Activated T-helper 1 cell treated with Interleukin-2 at 50 U/mL for 16 hours (primary cell): ENCODE measurements around the gene GPX3.

ENCODE experiments used
- DNase-seq: peaks from one replicate; pipeline ENCODE4 v3.0.0-alpha.2; 2020; ENCODE audit warnings: low read depth

GPX3 gene, protein sequence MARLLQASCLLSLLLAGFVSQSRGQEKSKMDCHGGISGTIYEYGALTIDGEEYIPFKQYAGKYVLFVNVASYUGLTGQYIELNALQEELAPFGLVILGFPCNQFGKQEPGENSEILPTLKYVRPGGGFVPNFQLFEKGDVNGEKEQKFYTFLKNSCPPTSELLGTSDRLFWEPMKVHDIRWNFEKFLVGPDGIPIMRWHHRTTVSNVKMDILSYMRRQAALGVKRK

DNA sequence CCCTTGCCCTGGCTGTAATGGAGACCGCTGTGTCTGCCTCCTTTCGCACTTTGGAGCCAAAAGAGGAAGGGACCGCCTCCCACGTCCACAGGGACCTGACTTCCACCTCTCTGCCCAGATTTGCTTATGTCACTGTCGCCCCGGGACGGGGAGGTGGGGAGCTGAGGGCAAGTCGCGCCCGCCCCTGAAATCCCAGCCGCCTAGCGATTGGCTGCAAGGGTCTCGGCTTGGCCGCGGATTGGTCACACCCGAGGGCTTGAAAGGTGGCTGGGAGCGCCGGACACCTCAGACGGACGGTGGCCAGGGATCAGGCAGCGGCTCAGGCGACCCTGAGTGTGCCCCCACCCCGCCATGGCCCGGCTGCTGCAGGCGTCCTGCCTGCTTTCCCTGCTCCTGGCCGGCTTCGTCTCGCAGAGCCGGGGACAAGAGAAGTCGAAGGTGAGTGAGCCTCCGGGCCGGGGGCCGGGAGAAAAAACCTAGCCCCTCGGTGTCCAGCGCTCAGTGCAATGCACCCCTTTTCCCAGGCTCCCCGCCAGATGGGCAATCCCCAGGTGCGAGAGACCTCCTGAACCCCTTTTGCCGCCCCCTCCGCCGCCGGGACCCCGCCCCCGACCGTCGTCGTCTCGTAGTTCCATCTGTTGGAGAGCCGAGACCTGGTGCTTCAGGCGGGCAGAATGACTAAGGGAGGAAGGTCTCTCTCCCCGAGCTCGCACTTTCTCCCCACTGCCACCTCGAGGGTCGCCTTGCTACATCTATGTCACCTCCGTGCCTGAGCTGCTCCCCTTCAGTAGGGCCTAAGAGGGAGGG, at the start of gene GPX3:
Gene GPX3, plus strand, starts transcription at position 288 of the 807 bp plus-strand sequence. Its CDS starts 64 bp downstream, at position 352.
- DNase-seq: no peak

DNA sequence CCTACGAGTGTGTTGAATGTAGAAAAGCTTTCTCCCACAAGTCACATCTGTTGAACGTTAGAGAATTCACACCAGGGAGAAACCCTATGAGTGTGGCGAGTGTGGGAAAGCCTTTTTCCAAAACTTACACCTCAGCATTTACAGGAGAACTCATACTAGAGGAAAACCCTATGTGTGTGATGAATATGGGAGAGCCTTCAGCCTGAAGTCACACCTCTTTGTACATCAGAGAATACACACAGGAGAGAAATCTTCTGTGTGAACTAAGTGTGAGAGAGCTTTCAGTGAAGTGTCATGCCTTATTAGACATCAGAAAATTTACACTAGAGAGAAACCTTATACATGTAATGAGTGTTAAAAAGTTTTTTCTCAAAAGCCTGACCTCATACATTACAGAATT, 41.8 kb upstream of the GPX3 start:
- DNase-seq: no peak

DNA sequence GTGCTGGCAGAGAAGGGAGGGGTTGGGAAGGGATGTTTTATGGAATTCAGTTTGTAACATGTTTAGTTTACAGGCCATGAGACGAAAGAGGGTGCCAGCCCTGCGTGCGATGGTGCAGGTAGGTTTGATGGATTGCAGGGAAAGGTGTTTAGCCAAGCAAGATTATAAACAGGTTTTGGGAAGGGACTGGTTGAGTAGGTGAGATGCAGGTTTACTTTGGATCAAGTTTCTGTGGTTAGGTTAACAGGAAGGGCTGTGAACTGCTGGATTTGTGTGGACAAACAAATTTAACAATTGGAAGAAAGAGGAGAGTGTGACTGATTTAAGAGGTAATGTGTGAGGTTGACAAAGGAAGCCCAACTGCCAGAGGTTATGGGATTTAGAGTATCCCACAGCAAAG, 32.6 kb upstream of the GPX3 start:
- DNase-seq: no peak

DNA sequence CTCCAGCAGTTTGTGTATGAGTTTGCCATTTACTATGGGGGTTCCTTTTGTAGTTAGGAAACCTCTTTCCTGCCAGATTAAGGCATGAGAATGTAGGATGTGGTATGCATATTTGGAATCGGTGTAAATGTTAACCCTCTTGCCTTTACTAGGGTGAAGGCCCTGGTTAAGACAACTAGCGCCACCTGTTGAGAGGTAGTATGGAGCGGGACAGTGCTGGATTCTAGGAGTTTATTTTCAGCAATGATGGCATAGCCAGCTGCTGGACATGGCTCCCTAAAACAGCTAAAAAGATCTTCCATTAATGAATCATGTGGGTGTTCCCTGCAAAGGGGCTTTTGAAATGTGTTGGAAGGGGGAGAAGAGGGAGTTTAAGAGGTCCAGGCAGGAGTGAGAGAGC, 30.7 kb upstream of the GPX3 start:
- no peak for DNase-seq

DNA sequence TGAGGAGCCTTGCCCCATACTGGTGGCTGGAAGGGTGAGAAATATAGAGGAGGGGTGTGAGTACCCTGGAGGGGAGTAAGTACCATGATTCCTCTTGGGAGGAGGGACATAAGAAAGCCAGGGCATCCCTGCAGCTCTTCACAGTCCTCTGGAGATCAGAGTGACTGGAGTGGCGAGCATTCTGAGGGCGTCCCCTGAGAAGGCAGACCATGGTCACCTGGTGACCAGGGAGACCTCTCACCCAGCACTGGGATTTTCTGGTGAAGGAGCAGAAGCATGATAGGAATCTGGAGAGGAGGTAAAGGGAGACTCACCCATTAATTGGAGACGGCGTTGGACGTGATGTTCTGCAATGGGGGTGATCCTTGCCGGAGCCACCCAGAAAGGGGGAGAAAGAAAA, 27.7 kb upstream of the GPX3 start:
- no peak for DNase-seq

DNA sequence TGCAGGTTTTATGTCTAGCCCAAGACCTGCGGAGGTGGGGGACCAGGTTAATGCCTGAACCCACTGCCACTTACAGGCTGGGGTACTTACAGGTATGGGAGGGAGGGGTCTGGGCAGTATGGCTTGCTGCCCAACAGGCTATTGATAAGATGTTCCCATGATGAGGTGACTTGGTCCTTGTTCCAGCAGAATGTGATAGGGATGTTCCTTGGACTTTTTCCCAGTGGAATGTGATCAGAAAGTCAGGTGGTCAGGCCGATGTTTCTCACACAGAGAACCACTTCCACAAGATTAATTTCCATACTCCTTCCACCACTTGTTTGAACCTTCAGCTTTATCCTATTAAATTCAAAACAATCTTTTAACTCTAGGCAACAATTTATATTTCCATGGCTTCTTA, 27.0 kb upstream of the GPX3 start:
- no peak for DNase-seq

DNA sequence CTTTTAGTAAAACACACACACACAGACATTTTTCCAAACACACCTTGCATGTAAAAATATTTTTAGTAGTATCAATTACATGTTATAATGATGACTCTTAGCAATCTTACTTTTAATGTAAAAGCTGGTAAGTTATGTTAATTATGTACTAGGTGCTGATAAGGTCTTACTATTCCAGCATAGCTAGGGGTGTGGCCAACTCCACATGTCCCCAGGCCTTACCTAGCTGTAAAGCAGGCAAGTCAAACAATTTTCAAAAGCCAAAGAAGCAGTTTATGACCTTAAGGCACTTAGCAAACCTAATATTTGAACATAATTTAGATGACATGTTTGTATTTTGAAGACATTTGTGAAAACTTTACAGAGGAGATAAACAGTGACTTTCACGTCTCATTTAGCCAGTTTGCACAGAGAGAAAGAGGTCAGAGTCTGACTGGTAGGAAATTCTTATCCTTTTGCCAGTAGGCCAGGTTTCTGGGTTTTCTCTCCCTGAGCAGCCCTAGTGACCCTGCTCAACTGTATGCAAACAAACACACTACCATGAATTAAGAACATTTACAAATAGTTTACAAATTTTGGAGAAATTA, 26.5 kb upstream of the GPX3 start:
- no peak for DNase-seq

DNA sequence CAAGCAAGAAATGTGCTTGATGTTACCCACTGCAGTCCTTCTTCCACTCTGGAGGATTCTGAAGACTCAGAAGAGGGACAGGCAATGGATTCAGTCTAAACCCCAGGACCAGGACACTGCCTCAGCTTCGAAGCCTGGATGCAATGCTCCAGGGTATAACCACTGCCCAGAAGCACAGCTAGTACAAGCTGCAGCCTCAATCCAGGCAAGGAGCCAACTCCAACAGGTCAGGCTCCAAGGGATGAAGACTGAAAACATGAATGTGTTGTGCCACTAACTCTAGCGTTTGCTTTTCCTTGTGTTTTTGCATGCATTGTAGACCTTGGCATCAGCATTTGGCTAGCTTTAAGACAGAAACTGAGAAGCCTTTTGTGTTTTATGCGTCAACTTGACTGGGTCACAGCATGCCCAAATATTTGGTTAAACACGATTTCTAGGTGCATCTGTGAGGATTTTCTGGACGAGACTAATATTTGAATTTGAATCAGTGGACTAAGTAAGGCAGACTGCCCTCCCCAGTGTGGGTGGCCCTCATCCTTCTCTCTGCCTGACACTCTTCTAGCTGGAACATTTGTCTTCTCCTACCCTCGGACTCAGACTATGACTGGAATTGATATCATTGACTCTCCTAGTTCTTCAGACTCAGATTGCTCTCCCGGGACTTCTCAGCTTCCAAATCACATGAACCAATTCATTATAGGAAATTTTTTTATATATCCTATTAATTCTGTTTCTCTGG, 20.5 kb upstream of the GPX3 start:
- no peak for DNase-seq

DNA sequence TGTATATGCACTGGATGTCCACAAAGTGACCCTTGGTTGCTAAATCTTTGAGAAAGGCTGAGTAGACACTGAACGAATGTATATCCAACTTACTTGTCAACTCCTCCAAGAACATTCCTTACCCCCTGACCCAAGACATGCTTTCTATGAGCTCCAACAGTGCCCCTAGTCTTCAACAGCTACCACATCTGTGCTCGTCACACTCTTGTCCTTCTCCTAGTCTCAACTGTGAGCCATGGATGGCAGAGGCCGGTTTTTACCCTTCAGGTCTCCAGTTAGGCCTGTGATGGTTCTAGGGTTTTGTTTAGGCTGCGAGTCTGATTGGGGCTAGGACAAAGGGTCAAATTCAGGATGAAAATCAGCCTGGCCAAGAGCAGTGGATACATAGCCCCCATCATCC, 19.0 kb upstream of the GPX3 start:
- no peak for DNase-seq

DNA sequence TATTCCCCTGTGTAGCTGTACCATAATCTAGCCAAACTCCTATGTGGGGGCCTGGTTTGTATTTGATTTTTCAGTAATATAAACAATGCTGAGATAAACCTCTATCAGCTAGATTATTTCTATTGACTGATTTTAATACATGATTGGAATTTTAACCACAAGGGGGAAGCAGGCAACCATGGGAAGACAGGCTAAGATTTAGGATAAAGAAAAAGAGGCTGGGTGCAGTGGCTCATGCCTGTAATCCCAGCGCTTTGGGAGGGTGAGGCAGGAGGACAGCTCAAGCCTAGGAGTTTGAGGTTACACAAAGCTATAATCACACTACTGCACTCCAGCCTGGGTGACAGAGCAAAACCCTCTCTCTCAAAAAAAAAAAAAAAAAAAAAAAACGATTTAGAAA, 18.1 kb upstream of the GPX3 start:
- no peak for DNase-seq

DNA sequence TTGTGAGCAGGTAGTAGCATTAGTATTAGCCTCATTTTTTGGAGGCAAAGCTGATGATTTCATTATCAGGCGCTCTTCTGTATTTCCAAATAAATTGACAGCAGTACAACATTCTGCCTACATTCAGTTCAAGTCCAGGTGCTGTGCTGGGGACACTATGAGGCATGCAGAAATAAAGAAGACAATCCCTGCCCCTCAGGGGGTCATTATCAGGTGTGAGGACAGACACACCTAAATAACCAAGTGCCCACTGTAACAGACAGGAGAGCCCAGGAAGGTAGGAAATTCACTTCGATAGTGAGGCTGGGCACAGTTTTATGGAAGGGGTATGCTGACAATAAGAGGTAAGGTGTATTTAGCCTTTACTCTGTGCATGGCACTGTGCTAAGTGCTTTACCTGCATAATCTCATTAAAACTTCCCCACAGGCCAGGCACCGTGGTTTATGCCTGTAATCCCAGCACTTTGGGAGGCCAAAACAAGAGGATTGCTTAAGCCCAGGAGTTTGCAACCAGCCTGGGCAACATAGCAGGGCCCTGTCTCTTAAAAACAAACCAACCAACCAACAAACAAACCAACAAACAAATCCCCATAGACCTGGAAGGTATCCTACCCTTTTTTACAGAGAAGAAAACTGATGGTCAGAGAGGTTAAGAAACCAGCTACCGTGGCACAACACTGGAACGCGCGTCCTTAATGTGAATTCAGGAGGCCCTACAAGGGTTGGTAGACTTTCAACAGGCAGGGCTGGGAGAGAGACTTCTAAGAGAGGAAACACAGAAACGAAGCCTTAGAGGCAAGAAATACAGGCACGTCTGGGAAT, 17.5 kb upstream of the GPX3 start:
- DNase-seq: no peak

DNA sequence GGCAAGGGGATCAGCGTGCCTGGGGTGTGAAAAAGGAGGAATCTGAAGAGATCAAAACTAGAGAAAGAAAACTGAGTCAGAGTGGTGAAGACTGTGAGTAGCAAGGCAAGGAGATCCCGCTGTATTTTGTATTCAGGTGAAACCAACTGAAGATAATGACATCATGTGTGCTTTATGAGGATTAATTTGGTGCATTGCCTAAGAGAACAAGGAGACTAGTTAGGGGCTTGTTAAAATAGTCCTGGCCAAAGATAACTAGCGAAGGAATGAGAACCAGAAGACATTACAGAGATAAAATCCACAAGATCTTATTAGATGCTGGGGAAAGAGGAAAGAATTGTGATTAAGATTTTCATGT, 16.9 kb upstream of the GPX3 start:
- no peak for DNase-seq

DNA sequence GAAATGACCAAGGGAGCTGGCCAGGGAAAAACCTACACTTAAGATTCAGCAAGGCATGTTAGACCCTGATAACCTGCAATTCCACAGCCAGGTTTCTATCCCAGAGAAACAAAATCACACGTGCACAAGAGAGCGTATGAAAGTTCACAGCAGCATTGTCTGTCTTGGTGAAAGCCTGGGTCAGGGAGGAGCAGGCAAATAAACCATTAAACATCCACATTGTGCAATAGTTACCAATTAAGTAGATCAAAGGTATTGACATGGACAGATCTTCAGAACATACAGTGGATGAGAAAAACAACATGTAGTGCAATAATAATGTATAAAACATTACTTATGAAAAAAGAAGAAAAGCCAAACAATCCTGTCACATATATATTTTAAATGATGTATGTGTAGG, 15.9 kb upstream of the GPX3 start:
- DNase-seq: no peak

DNA sequence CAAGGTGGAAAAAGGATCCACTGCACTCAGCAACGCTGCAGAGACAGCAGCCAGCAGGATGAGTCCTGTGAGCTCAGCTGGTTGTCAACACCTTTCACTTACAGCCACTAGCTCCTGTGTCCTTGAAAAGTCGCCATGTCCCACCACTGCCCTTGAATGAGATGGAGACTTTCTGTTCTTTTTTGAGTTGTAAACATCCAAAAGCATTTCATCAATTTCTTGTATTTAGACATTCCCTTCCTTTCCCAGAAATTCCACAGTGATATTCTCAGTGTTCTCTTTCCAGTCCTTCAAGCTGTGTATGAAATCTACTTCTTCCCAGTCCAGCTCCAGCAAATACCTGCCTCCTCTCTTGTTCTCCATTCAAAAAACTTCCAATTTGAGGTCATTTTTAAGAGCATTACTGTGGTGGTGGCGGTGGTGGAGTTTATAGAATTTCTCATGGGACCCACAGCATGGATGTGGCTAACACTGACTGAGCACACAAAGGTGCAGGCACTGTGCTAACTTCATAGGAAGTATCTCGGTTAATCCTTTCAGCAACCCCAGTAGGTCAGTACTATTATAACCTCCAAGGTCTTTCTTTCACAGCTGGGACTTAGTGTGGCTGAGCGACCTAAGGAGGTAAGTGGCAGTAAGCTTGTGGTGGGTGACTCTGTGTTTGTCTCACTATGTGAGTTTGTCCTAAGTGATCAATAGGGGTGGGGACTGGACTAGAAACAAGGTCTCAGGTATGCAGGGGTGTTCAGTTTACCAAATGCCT, 15.0 kb upstream of the GPX3 start:
- DNase-seq: no peak

DNA sequence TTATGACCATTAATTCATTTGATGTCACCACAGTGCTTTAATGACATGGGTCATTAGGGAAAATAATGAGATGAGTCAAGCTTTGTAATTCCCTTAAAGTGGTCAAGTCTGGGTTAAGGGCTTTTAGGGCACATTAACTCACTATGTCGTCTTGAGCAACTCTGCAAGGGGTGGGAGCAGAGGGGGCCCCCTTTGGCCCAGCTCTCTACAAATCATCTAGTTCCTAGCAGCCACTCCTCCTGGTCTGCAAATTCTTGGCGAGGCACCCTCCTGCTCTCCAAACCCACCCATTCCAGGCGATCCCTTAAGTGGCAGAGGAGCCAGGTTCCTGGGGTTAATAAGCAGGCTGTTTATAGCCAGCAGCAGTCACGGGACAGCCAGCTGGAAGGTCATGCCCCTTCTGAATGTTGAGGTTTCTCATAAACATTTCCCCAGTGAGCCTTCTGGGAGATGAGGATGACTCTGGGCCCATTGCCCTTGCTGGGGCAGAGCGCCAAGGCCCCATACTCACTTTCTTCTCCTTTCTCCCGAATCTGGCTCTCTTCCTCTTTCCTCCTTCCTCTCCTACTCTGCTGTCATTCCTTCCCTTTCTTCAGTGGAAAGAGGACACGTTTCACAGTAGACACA, 14.3 kb upstream of the GPX3 start:
- DNase-seq: no peak

DNA sequence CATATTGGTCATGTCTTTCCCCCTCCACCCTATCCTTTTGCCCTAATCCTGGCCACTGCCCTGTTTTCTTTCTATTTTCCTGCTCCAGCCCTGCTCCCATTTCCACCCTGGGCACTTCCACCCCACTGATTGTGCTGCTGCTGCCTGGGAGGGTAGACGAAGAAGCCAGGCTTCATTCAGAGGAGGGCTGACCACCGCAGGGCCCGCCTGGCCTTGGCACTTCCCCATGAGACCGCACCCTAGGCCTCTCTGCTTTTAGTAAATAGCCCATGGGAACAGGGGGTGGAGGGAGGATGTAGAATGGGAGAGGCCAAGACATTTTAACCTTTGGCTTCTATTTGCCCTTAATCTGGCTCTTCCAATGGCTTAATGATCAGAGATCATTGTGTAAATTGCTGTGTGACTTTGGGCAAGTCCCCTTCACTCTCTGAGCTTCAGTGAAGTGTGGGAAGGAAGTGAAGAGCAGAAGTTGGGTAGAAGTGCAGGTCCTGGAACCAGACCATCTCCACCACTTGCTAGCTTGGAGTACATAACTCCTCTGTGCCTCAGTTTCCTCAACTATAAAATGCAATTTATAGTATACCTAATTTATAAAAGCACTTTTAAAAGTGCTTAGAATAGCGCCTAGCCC, 13.6 kb upstream of the GPX3 start:
- DNase-seq: no peak

DNA sequence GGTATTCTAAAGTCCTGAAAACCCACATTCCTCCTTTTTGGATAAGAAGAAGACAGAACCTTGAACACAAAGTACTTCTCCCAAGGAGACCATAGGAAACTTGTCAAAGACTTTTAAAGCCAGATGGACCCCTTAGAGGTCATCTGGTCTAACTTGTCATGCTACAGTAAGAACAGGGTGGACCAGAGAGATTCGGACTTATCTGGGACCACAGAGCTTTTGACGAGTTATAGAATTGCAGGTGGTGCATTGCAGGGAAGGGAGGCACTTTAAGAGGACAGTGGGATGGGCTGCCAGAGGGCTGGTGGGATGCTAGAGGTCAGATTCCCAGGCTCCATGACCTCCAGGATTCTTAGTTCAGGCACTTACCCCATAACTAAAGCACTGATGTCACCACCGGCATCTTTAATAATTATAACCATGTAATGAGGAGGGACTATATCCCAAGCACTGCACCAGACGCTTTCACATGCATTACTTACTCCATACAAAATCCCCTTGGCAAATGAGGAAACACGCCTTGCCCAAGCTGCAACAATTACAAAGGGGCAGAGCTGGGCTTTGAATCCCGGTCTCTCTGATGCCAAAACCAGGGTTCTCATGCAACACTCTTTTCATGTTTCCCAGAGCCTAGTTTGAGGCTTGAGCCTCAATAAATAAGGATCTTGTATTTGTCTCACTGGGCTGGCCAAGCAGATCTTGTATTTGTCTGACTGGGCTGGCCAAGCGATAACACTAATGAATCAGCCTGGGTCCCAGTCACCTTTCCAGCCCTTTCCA, 12.8 kb upstream of the GPX3 start:
- DNase-seq: no peak

DNA sequence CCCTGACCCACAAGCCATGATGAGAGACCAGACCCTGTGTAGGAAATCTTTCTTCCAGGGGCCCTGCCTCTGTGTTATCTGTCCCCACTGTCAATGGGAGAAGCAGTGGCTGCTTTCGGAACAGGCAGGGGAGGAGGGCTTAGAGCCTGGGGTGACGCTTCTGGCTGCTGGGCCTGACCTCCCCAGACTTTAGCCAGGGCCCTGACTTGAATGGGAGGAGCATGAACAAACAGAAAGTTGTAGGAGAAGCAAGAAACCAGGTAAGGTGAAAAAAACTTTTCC, 12.2 kb upstream of the GPX3 start:
- DNase-seq: no peak

DNA sequence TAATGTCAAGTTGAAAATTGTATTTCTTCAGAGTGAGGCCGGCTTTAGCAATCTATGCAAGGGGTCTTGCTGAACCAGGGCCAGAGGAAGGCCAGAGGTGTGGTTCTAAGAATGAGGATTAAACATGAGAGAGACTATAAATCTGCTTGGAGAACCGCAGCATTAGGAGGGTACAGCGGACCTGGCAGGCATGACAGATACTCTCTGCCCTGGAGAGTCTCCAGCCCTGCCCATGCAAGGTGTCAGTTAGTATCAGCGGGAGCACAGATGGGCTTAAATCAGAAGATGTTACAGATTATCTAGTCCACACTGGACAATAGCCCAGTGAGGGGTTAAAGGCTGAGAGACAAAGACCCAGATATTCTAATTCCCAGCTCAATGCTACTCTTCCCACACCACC, 11.5 kb upstream of the GPX3 start:
- DNase-seq: no peak

DNA sequence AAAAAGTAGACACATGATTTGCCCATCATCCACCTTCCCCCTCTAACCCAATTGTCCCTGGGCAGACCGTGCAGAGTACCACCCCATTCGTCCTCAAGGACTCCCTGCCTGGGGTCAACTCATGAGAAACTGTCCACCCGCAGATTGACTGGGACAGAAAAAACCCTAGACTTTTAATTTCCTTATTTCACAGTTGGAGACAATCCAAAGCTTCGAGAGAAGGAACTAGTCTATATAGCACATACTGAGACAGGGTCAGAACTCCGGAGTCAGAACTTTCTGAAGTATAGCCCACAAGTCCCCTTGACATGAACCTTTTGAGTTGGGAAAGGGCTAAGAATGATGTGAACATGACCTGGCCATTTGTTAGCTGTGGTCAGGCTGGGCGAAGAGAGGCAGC, 7.5 kb upstream of the GPX3 start:
- DNase-seq: no peak
